DMS53 (cell line): ENCODE results near the gene STIM2.
"Not testable (repeated sequence)": the region's sequence is repeated elsewhere in the genome, so short reads cannot be mapped to it uniquely, and the experiment has no call there.

ENCODE experiments used
- DNase-seq: peaks from one replicate; lab custom pipeline; 2025; lab: John Stamatoyannopoulos, UW

STIM2 gene

DNA sequence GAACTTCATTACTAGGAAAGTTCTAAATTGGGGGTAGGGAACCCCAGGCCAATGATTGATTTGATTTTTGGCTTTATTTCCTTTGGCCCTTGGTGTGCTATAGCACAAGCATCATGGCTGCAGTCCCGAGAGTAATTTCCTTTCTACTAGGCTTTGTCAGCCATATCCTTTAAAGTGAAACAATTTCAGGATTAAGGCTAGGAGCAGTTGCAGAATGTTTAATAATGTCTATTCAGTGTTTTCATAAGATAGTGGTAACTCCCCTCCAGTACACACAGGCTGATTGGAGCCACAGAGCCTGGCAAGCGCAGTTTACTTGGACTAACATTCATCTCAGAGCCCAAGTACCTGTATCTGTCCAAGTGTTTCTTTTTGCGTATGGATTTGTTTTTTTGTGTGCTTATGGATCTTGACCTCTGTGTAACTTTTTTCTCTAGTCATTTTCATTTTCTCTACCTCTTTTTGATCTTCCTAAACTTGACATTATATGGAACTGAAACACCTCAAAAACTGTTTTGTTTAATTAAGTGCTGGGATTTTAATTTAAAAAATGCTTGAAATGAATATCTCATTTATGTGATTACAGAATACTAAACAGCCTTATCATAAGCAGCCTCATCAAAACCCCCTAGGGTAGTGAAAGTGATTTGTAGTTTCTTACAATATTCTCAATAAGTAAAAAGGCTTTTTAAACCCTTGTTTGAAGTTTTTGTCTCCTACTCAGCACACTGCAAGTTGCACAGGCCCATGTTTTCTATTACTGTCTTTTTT is 7.5 kb downstream of the STIM2 start:
- no peak for DNase-seq

GRCh38 chr4:26870576-26871262 is 10.1 kb downstream of the STIM2 start:
- no peak for DNase-seq

DNA sequence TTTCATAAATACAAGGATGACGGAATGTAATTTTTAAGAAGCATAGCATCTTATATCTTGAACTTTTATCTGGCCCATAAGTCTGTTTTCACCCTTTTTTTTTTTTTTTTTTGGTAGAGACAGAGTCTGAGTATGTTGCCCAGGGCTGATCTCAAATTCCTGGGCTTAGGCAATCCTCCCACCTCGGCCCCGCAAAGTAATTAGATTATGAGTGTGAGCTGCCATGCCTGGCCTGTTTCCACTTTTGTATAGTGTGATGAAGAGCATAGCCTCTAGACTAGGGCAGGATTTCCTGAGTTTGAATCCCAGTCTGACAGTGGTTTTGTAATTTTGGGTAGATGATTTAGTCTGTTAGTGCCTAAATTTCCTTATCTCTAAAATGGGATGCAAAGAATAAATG is 11.0 kb downstream of the STIM2 start:
- DNase-seq: no peak

- DNase-seq: no peak
Measured at GRCh38 chr4:26873391-26874026, 12.9 kb downstream of the STIM2 start.

GRCh38 chr4:26874110-26874509 is 13.5 kb downstream of the STIM2 start:
- DNase-seq: no peak

DNA sequence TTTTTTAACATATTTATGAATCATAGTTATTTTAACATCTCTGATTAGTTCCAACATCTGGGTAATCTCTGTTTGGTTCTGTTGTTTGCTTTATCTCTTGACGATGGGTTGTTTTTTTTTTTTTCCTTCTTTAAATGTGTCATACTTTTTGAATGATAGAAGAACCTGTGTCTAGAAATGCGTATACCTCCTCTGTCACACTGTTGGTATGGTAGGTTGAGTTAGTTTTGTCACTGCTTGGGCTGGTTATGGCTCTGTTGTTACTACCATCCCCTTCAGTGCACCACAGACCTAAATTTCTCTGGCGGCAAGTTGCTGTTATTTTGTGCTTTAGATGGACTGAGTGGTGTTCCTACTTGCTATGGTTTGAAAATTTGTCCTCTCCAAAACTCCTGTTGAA is 16.8 kb downstream of the STIM2 start:
- DNase-seq: no peak

- no peak for DNase-seq
Measured at GRCh38 chr4:26877961-26878360, 17.3 kb downstream of the STIM2 start.

GRCh38 chr4:26878794-26879391 is 18.3 kb downstream of the STIM2 start:
- no peak for DNase-seq

DNA sequence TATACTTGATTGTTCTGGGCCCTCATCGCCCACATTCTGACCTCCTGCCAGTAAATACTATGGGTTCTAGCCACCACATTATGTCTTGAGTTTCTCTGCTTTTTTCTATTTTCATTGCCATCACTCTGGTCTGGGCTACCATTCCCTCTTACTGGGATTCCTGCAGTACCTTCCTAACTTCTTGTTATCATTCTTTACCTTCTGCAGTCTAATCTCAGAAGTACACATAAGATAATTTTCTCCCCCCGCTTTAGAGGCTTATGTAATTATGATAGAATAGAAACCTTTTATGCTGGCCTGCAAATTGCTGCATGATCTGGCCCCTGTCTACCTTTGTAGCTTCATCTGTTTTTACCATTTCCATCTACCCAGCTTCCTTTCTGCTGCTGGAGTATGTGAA is 19.2 kb downstream of the STIM2 start:
- DNase-seq: no peak

DNA sequence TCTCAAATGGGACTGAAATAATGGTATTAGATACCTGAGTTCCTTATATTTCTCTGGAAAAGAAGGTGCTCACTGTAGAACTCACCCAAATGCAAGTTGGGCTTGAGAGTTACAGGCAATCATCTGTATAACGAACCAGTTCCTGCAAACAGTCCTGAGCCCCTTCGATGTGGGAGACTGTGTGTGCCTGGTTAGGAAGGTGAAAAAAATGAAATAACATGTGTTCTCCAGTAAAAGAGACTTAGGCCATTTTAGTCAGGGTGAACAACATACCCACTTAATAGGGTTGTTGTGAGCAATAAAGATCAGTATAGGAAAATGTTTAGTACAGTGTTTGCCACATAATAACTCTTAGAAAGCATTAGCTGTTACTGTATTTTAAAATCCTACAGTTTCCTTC is 23.4 kb downstream of the STIM2 start:
- DNase-seq: no peak

- no peak for DNase-seq
Measured at GRCh38 chr4:26884486-26884988, 23.9 kb downstream of the STIM2 start.

- peak; percentile 23 for DNase-seq
Measured at GRCh38 chr4:26885912-26886274, 25.3 kb downstream of the STIM2 start.

- DNase-seq: no peak
Measured at GRCh38 chr4:26887143-26887542, 26.5 kb downstream of the STIM2 start.

- no peak for DNase-seq
Measured at GRCh38 chr4:26887809-26888208, 27.2 kb downstream of the STIM2 start.

- no peak for DNase-seq
Measured at GRCh38 chr4:26889356-26889755, 28.7 kb downstream of the STIM2 start.

GRCh38 chr4:26891054-26891453 is 30.4 kb downstream of the STIM2 start:
- DNase-seq: no peak

- DNase-seq: no peak
Measured at GRCh38 chr4:26891867-26892266, 31.2 kb downstream of the STIM2 start.

- DNase-seq: no peak
Measured at GRCh38 chr4:26892480-26893150, 32.0 kb downstream of the STIM2 start.

DNA sequence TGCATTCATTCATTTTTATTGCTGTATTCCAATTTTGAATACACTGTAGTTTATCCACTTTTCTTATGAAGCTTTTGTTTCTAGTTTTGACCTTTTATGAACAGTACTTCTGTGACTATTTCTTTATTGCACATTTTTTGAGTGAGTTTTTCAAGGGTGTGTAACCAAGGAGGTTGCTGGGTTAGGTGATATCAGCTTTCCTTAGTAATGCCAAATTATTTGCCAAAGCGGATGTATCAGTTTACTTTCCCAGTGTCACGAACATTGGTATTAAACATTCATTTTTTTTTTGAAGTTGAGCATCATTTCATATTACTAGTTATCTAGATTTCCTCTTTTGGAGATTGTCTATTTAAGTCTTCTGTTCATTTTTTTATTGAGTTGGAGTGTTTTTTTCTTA is 32.9 kb downstream of the STIM2 start:
- no peak for DNase-seq

DNA sequence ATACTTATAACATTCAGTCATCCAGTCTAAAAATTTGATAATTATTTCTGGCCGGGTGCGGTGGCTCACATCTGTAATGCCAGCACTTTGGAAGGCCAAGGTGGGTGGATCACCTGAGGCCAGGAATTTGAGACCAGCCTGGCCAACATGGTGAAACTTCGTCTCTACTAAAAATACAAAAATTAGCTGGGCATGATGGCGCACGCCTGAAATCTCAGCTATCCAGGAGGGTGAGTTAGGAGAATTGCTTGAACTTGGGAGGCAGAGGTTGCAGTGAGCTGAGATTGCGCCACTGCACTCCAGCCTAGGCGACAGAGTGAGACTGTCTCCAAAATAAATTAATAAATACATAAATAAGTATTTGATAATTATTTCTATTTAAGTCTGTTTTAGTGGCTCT is 34.2 kb downstream of the STIM2 start:
- DNase-seq: not testable (repeated sequence)

DNA sequence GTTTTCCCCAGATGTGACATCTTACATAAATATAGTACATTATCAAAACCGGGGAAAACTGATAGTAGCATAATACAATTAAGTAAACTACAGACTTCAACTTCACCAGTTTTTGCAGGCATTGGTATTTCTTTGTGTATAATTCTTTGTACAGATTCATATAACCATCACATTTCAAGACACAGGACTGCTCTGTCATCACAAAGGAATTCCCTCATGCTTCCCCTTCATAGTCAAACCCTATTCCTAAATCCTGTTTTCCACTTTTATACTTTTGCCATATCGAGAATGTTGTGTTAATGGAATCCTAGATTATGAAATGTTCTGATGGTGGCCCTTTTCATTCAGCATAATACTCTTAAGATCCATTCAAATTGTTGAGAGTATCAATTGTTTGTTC is 36.0 kb downstream of the STIM2 start:
- DNase-seq: no peak

DNA sequence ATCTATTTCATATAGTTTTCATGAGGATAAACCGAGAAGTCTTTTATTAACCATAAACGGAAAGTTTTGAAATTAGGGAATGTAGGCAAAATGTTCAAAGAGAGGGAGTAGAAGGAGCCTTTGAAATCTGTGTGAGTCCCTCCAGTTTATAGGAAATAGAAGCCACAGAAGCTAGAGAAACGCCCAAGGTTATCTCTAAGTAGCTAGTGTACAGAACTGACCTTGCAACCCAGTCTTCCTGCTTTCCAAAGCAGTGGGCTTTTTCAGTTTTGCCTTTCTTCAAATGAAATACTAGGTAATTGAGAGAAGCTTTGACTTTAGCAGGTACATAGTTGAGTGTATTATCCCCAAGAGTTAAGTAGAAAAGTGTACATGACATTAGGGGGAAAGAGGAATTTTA is 39.4 kb downstream of the STIM2 start:
- DNase-seq: no peak
